ENCODE measurements around the gene PEX14.

Gene PEX14

GRCh38 chr1:10678852-10679251 lies 204.1 kb downstream of the PEX14 start:
- DNase-seq (ENCODE audit: low read depth in 4 of 4, low spot score in 1 of 4) = no peak

- no peak for DNase-seq (ENCODE audit: low read depth in 4 of 4, low spot score in 1 of 4)
These were observed 204.9 kb downstream of the PEX14 start for GRCh38 chr1:10679496-10680220.
